Panc1 (cell line): Measurements from ENCODE around the gene RASL11A. TPM values are rescaled to one million over a fixed set of nuclear protein-coding genes. Genes with fewer than 3 reads are reported as not detected.

ENCODE experiments used
- ATAC-seq: fragments of 200-7000 bp; cut with Tn5 transposase; 2 replicates; pipeline ENCODE4 v1.9.1; 2020; ENCODE audit warnings: mild to moderate bottlenecking, moderate library complexity
- BruUV-seq: library from RNA; stranded (reverse); fragments of 400-500 nt; replicated peaks from 2 replicates; lab custom pipeline; 2021; lab: Mats Ljungman, UMichigan
- CTCF ChIA-PET: fragments of 300-600 bp; sonication (Branson Sonifier 250); formaldehyde crosslinking; loops from one replicate; lab custom pipeline; 2022; ENCODE audit warnings: antibody characterized with exemption; lab: Charles Lee
- POLR2A ChIA-PET: fragments of 300-600 bp; sonication (Branson Sonifier 250); formaldehyde crosslinking; loops from one replicate; lab custom pipeline; 2022; ENCODE audit warnings: antibody characterized with exemption; lab: Charles Lee
- DNase-seq: peaks from one replicate; pipeline ENCODE4 v3.0.0-alpha.2; 2010; ENCODE audit warnings: low read depth, low spot score
- H3K27ac ChIP-seq: 2 replicates; pipeline ENCODE4 v1.5.1; 2011; ENCODE audit warnings: mild to moderate bottlenecking, low read length, inconsistent platforms
- H3K27me3 ChIP-seq: fragments of 200-500 bp; sonication (Bioruptor generic); 2 replicates; pipeline ENCODE4 v1.6.0; 2014; ENCODE audit warnings: low read length, inconsistent platforms; ENCODE audit not compliant: control insufficient read depth, insufficient read depth
- H3K36me3 ChIP-seq: fragments of 200-500 bp; sonication (Bioruptor generic); 2 replicates; pipeline ENCODE4 v1.5.1; 2014; ENCODE audit warnings: inconsistent platforms, mild to moderate bottlenecking, low read length, moderate library complexity; ENCODE audit not compliant: control insufficient read depth, insufficient read depth
- H3K4me1 ChIP-seq: 2 replicates; pipeline ENCODE4 v1.5.1; 2011; ENCODE audit warnings: inconsistent platforms, mild to moderate bottlenecking, low read length, moderate library complexity; ENCODE audit not compliant: control insufficient read depth, insufficient read depth
- H3K4me3 ChIP-seq, 2 experiments: 2 replicates each; pipeline ENCODE4 v1.5.1; 2011 to 2012; ENCODE audit warnings: low read depth in 2 of 2, low read length in 2 of 2, mild to moderate bottlenecking in 2 of 2, inconsistent platforms in 1 of 2, moderate library complexity in 1 of 2
- H3K9me3 ChIP-seq: fragments of 200-500 bp; sonication (Bioruptor generic); 2 replicates; pipeline ENCODE4 v1.5.1; 2014; ENCODE audit warnings: low read depth, mild to moderate bottlenecking, inconsistent platforms, low read length, moderate library complexity; ENCODE audit not compliant: control insufficient read depth, insufficient read depth
- CTCF ChIP-seq: fragments of 450-650 bp; IDR thresholded peaks from 2 replicates; pipeline ENCODE4 v1.5.1; 2017; ENCODE audit warnings: mild to moderate bottlenecking
- POLR2AphosphoS5 ChIP-seq: IDR thresholded peaks from 2 replicates; pipeline ENCODE4 v1.6.1; 2012; ENCODE audit warnings: mild to moderate bottlenecking, low read depth, low read length, moderate library complexity
- REST ChIP-seq, 2 experiments: IDR thresholded peaks; 2 replicates each; pipeline ENCODE4 v1.6.1; 2011 to 2012; ENCODE audit warnings: low read depth in 2 of 2, control low read depth in 1 of 2, low read length in 1 of 2, mild to moderate bottlenecking in 1 of 2, moderate library complexity in 1 of 2; ENCODE audit not compliant: insufficient read depth in 1 of 2
- SIN3A ChIP-seq: IDR thresholded peaks from 2 replicates; pipeline ENCODE4 v1.6.1; 2012; ENCODE audit warnings: low read depth, mild to moderate bottlenecking, low read length, moderate library complexity, borderline replicate concordance; ENCODE audit not compliant: insufficient read depth
- TCF7L2 ChIP-seq: IDR thresholded peaks from 2 replicates; pipeline ENCODE4 v1.6.1; 2011; ENCODE audit warnings: mild to moderate bottlenecking, low read depth, low read length, inconsistent platforms
- in situ Hi-C: cut with HindIII; loops from 2 replicates; pipeline ENCODE4 v1.10.0; 2016; ENCODE audit warnings: low sequenced_read_pairs, low pct_unique_long_range_greater_than_20kb
- intact Hi-C: fragments of 100-400 bp; cut with micrococcal nuclease; formaldehyde crosslinking; loops from one replicate; pipeline ENCODE4 v1.10.0; 2022; ENCODE audit not compliant: unreplicated experiment
- total RNA-seq: library from RNA; stranded (reverse); gene quantifications from one replicate; pipeline ENCODE4 v1.2.1, GENCODE V29; 2021; ENCODE audit not compliant: unreplicated experiment

The RASL11A gene
- total RNA-seq, 1 experiment from 2014 or later: 136 TPM

GRCh38 chr13:27280841-27281240 lies 10.2 kb downstream of the RASL11A start:
- no TSS peak for BruUV-seq
- H3K27ac ChIP-seq: peak overlapping the region; percentile 39; the same call in 1 of the 2 replicates
- TF ChIP-seq POLR2AphosphoS5: no peak
- no peak for TF ChIP-seq SIN3A
- no peak for TF ChIP-seq REST (IDR thresholded peaks at IDR 0.05; ENCODE audit: insufficient read depth in 1 of 2, low read depth in 2 of 2, low read length in 1 of 2)
- no peak for TF ChIP-seq TCF7L2
- TF ChIP-seq CTCF: no peak
- no peaks in the 10 kb centered on the region for H3K27me3 ChIP-seq
- no peaks in the 10 kb centered on the region for H3K36me3 ChIP-seq
- DNase-seq: no peak
- ChIA-PET CTCF (no interaction called here), POLR2A (no interaction called here)
- intact Hi-C loops (no loop called here), in situ Hi-C loops (no loop called here)
- H3K4me3 ChIP-seq: no peak overlapping the region
- peaks cover 12% of the 10 kb centered on the region for H3K4me1 ChIP-seq
- 0 out of 2 replicates have a peak, but pooled peaks have one; percentile 17 for ATAC-seq
- no peaks in the 10 kb centered on the region for H3K9me3 ChIP-seq

- no peaks in the 10 kb centered on the region for H3K27me3 ChIP-seq
- H3K27ac ChIP-seq: no peak overlapping the region
- in situ Hi-C loops: no loop called here
- intact Hi-C loops: no loop called here
- no peaks in the 10 kb centered on the region for H3K9me3 ChIP-seq
- ATAC-seq (no peak), DNase-seq (no peak)
- TF ChIP-seq POLR2AphosphoS5: no peak
- peak; percentile 24 for TF ChIP-seq CTCF
- peaks cover 12% of the 10 kb centered on the region for H3K4me1 ChIP-seq
- no peak overlapping the region for H3K4me3 ChIP-seq
- no peaks in the 10 kb centered on the region for H3K36me3 ChIP-seq
- POLR2A ChIA-PET: no interaction called here
- CTCF ChIA-PET: no interaction called here
- BruUV-seq: no TSS peak
Measured at GRCh38 chr13:27281420-27281819, 10.8 kb downstream of the RASL11A start.
